ENCODE data around the gene EML4. TPM values are rescaled to one million over a fixed set of nuclear protein-coding genes. Genes with fewer than 3 reads are reported as not detected.

The EML4 gene
- total and polyA plus RNA-seq, 10 donors, result 25.4 to 176 (median 88.2) TPM

DNA sequence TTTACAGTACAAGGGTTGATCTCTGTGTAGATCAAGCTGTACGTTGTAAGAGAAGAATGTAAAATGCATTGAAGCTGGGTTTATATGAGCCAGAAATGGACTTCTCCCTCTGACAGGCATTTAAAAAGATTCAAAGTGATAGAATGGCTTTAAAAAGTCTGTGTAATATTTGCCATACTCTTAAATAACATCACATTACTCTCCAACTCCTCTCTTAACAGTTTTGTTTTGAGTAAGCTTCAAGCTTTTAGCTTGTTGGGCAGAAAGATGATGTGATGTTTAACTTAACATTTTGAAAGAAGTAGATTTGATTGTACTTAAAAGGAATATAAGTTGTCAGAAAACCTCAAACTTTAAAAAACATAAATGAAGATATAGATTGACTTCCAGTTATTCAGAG, 119.7 kb downstream of the EML4 start:
- TF ChIP-seq POLR2AphosphoS5 (IDR thresholded peaks at IDR 0.05) (no peak), POLR2A (IDR thresholded peaks at IDR 0.05) (no peak)
- no peak for DNase-seq
- H3K4me1 ChIP-seq, result no peaks in the 10 kb centered on the region
- 79 to 94% (median 88%) methylated on average over 1 of the region's 1 CpG for WGBS, 5 donors
- no peaks in the 10 kb centered on the region for H3K9me3 ChIP-seq
- no peak overlapping the region for H3K27ac ChIP-seq
- peaks cover 0 to 100% (median 59%) of the 10 kb centered on the region in 6 donors for H3K36me3 ChIP-seq
- no peak overlapping the region for H3K4me3 ChIP-seq
- intact Hi-C loops (cut with DNase I; ENCODE audit: low total_unique reads), result no loop called here
- H3K27me3 ChIP-seq (replicated peaks in 1 of 7), result no peaks in the 10 kb centered on the region

GRCh38 chr2:42289222-42289621, 120.1 kb downstream of the EML4 start:
- intact Hi-C loops (cut with DNase I; ENCODE audit: low total_unique reads), result no loop called here
- no peaks in the 10 kb centered on the region for H3K27me3 ChIP-seq (replicated peaks in 1 of 7)
- peaks cover 0 to 100% (median 60%) of the 10 kb centered on the region in 6 donors for H3K36me3 ChIP-seq
- no peak for TF ChIP-seq POLR2A (IDR thresholded peaks at IDR 0.05)
- no peak for TF ChIP-seq CTCF (IDR thresholded peaks at IDR 0.05 in 8 of 11, conservative IDR thresholded peaks at IDR 0.05 in 3 of 11)
- TF ChIP-seq POLR2AphosphoS5 (IDR thresholded peaks at IDR 0.05), result no peak
- H3K4me1 ChIP-seq, result no peaks in the 10 kb centered on the region
- H3K9me3 ChIP-seq, result no peaks in the 10 kb centered on the region
- 62 to 71% (median 71%) methylated on average over 4 of the region's 4 CpGs for WGBS, 5 donors
- no peak for DNase-seq
- H3K4me3 ChIP-seq, result no peak overlapping the region
- no peak overlapping the region for H3K27ac ChIP-seq

DNA sequence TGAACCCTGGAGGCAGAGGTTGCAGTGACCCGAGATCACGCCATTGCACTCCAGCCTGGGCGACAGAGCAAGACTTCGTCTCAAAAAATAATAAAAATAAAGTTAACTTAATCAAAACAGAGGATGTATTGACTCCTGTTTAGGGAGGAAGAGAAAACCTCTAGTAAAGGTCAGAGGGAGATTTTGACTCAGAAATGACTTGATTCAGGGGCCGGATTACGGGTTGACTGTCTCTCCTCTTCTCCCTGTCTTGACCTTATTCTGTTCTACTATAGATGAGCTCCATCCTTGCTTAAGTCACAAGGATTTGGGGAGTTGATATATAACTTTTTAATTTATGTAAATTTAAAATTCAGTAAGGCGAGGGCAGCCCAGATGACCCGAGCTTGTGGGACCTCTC, 120.9 kb downstream of the EML4 start:
- Histone ChIP-seq H3K9me3 (no peaks in the 10 kb centered on the region), H3K4me1 (peaks cover 0 to 3% (median 0%) of the 10 kb centered on the region in 6 donors), H3K4me3 (no peak overlapping the region), H3K27ac (no peak overlapping the region), H3K27me3 (replicated peaks in 1 of 7) (no peaks in the 10 kb centered on the region), H3K36me3 (peaks cover 0 to 100% (median 64%) of the 10 kb centered on the region in 6 donors)
- 93 to 99% (median 96%) methylated on average over 8 of the region's 8 CpGs for WGBS, 5 donors
- TF ChIP-seq POLR2A (IDR thresholded peaks at IDR 0.05), result no peak
- no peak for TF ChIP-seq POLR2AphosphoS5 (IDR thresholded peaks at IDR 0.05)
- no peak for TF ChIP-seq CTCF (IDR thresholded peaks at IDR 0.05 in 8 of 11, conservative IDR thresholded peaks at IDR 0.05 in 3 of 11)
- no peak for DNase-seq
- intact Hi-C loops (cut with DNase I; ENCODE audit: low total_unique reads), result no loop called here

GRCh38 chr2:42293019-42293418, 123.9 kb downstream of the EML4 start:
- peaks cover 4 to 100% (median 58%) of the 10 kb centered on the region in 6 donors for H3K36me3 ChIP-seq
- H3K27me3 ChIP-seq (replicated peaks in 1 of 7), result no peaks in the 10 kb centered on the region
- WGBS, 5 donors, result 96 to 98% (median 97%) methylated on average over 8 of the region's 8 CpGs
- peaks cover 0 to 33% (median 24%) of the 10 kb centered on the region in 6 donors for H3K4me1 ChIP-seq
- H3K4me3 ChIP-seq, result no peak overlapping the region
- TF ChIP-seq CTCF (IDR thresholded peaks at IDR 0.05 in 8 of 11, conservative IDR thresholded peaks at IDR 0.05 in 3 of 11) (no peak), POLR2A (IDR thresholded peaks at IDR 0.05) (no peak), POLR2AphosphoS5 (IDR thresholded peaks at IDR 0.05) (no peak)
- no peak for DNase-seq
- peak overlapping the region in 1 of 8 donors; percentile 19 for H3K27ac ChIP-seq
- no peaks in the 10 kb centered on the region for H3K9me3 ChIP-seq
- intact Hi-C loops (cut with DNase I; ENCODE audit: low total_unique reads), result no loop called here

- Histone ChIP-seq H3K4me3 (no peak overlapping the region), H3K4me1 (peaks cover 0 to 49% (median 32%) of the 10 kb centered on the region in 6 donors), H3K9me3 (no peaks in the 10 kb centered on the region), H3K27me3 (replicated peaks in 1 of 7) (no peaks in the 10 kb centered on the region), H3K36me3 (peaks cover 4 to 100% (median 53%) of the 10 kb centered on the region in 6 donors), H3K27ac (peak overlapping the region; percentile 9 to 74 (median 49))
- DNase-seq, result no peak
- intact Hi-C loops (cut with DNase I; ENCODE audit: low total_unique reads), result no loop called here
- 68 to 81% (median 76%) methylated on average over 2 of the region's 2 CpGs for WGBS, 5 donors
- TF ChIP-seq POLR2A (IDR thresholded peaks at IDR 0.05), result no peak
- no peak for TF ChIP-seq POLR2AphosphoS5 (IDR thresholded peaks at IDR 0.05)
- no peak for TF ChIP-seq CTCF (IDR thresholded peaks at IDR 0.05 in 8 of 11, conservative IDR thresholded peaks at IDR 0.05 in 3 of 11)
These were observed 127.1 kb downstream of the EML4 start for GRCh38 chr2:42296226-42296625.

All from spleen (tissue), 11 donors.